B cell (primary cell): ENCODE measurements around the gene HLA-DQA1.

ENCODE experiments used
- CTCF ChIP-seq: fragments of 200-600 bp; IDR thresholded peaks from one replicate; pipeline ENCODE4 v1.8.0; 2022; ENCODE audit warnings: antibody characterized with exemption, mild to moderate bottlenecking
- EZH2 ChIP-seq: IDR thresholded peaks from 2 replicates; pipeline ENCODE4 v1.6.1; 2012; ENCODE audit warnings: borderline replicate concordance, low read depth, mild to moderate bottlenecking, moderate library complexity, low read length; ENCODE audit not compliant: insufficient read depth, poor library complexity, severe bottlenecking

DNA sequence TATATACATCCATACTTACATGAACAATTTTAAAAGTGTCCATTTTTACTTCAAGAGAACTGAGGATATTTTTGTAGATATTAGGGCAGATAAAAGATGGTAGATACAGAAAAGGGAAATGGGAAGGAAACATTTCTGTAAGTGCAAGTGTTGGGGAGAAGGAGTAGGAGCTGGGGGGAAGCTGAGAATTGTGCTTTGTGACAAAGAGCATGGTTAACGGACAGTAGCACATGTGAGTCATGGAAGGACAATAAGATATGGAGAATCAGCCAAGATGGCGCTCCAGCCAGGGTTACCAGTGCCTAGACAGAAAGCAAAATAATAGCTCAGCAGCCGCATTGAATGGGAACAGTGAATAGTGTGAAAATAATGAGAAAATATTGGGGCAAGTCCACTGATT, 34.8 kb upstream of the HLA-DQA1 start:
- TF ChIP-seq CTCF (no peak), EZH2 (no peak)
